Nephron progenitor cell (in vitro differentiated cells): Measurements from ENCODE around the gene C14orf119.

ENCODE experiments used
- DNase-seq: peaks from one replicate; pipeline ENCODE4 v3.0.0; 2021
- H3K27ac Mint-ChIP-seq: 2 replicates; pipeline ENCODE4 v1.8.0; 2021; ENCODE audit warnings: mild to moderate bottlenecking, moderate library complexity, mixed read lengths
- H3K27me3 Mint-ChIP-seq: 2 replicates; pipeline ENCODE4 v1.8.0; 2021; ENCODE audit warnings: mild to moderate bottlenecking, low read depth, mixed read lengths; ENCODE audit not compliant: poor library complexity
- H3K36me3 Mint-ChIP-seq: 2 replicates; pipeline ENCODE4 v1.8.0; 2021; ENCODE audit warnings: low read depth, mixed read lengths
- H3K4me1 Mint-ChIP-seq: 2 replicates; pipeline ENCODE4 v1.8.0; 2021; ENCODE audit warnings: mixed read lengths
- H3K4me3 Mint-ChIP-seq: 2 replicates; pipeline ENCODE4 v1.8.0; 2021; ENCODE audit warnings: mild to moderate bottlenecking, moderate library complexity, mixed read lengths
- H3K9me3 Mint-ChIP-seq: 2 replicates; pipeline ENCODE4 v1.8.0; 2021; ENCODE audit warnings: mild to moderate bottlenecking, moderate library complexity, mixed read lengths
- TF ChIP-seq, protein P1 (sequence below): fragments of 200-600 bp; sonication (generic); IDR thresholded peaks from 2 replicates; pipeline ENCODE4 v1.5.0; 2021; ENCODE audit warnings: antibody characterized with exemption

C14orf119 gene

DNA sequence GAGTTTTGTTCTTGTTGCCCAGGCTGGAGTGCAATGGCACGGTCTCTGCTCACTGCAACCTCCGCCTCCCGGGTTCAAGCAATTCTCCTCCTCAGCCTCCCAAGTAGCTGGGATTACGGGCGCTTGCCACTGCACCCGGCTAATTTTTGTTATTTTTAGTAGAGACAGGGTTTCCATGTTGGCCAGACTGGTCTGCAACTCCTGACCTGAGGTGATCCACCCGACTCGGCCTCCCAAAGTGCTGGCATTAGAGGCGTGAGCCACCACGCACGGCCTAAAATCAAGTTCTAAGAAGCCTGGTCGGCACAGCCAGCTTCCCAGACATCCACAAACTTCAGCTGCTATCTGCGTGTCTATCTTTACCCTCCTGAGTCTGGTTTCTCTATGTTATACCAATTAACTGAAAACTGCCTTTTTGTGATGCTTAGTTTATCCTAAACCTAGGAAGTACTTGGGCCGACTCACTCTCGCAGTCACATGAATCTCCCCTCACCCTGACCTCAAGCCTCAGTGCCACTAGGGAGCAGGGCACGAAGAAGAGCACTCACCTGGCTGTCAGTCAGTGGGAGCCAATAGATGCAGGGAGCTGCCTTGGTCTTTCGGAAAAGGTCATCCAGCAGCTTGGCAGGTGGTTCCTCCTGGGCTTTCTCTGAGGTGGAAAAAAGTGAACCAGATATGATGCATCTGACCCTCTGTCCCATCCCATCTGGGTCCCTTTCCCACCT is 34.6 kb upstream of the C14orf119 start:
- TF ChIP-seq, protein P1, sequence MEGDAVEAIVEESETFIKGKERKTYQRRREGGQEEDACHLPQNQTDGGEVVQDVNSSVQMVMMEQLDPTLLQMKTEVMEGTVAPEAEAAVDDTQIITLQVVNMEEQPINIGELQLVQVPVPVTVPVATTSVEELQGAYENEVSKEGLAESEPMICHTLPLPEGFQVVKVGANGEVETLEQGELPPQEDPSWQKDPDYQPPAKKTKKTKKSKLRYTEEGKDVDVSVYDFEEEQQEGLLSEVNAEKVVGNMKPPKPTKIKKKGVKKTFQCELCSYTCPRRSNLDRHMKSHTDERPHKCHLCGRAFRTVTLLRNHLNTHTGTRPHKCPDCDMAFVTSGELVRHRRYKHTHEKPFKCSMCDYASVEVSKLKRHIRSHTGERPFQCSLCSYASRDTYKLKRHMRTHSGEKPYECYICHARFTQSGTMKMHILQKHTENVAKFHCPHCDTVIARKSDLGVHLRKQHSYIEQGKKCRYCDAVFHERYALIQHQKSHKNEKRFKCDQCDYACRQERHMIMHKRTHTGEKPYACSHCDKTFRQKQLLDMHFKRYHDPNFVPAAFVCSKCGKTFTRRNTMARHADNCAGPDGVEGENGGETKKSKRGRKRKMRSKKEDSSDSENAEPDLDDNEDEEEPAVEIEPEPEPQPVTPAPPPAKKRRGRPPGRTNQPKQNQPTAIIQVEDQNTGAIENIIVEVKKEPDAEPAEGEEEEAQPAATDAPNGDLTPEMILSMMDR, result no peak
- peaks cover 58% of the 10 kb centered on the region for H3K36me3 Mint-ChIP-seq
- H3K4me1 Mint-ChIP-seq, result peaks cover 55% of the 10 kb centered on the region
- no peaks in the 10 kb centered on the region for H3K27me3 Mint-ChIP-seq
- peak overlapping the region; percentile 52 for H3K4me3 Mint-ChIP-seq
- peak overlapping the region; percentile 97 for H3K27ac Mint-ChIP-seq
- no peaks in the 10 kb centered on the region for H3K9me3 Mint-ChIP-seq
- DNase-seq, result no peak

DNA sequence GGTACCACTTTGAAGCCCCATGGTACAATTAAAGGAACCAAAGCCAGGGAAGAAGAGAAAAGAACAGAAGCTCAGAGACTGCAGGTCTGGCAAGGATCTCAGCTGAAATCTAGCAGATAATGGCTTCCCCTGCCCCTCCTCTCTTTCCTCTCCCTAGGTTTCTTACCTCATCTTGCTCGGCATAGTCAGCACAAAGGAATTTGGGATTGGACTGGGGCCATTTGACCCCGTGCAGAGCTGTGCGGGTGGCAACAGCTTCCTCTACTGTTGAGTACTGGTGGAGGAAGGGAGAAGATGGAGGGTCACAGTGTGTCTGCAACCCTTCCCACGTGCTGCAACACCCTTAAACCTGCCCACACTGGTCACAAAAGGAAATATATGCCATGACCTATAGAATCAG is 33.3 kb upstream of the C14orf119 start:
- Mint-ChIP-seq H3K27ac (peak overlapping the region; percentile 98), H3K4me1 (peaks cover 59% of the 10 kb centered on the region), H3K27me3 (no peaks in the 10 kb centered on the region), H3K36me3 (peaks cover 71% of the 10 kb centered on the region), H3K9me3 (no peaks in the 10 kb centered on the region), H3K4me3 (no peak overlapping the region)
- TF ChIP-seq, protein P1, result no peak
- no peak for DNase-seq

DNA sequence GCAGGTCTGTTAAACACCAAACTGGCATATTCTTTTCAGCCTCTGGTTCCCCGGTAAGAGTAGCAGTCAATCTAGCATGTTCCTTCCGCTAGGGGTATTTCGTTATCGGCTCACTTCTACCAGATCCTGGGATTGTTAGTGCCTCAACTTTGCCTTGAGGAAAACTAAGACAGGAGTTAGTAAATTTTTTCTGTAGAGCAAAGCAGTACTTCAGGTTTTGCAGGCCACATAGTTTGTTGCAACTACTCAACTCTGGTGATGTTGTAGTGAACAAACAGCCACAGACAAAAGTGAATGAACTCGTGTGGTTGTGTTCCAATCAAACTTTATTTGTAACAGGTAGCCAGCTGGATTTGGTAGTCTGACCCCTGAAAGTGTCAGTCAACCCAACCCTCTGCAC is 31.7 kb upstream of the C14orf119 start:
- Mint-ChIP-seq H3K4me1 (peaks cover 60% of the 10 kb centered on the region), H3K9me3 (no peaks in the 10 kb centered on the region), H3K27me3 (no peaks in the 10 kb centered on the region), H3K36me3 (peaks cover 80% of the 10 kb centered on the region), H3K27ac (peak overlapping the region; percentile 81), H3K4me3 (no peak overlapping the region)
- no peak for DNase-seq
- TF ChIP-seq, protein P1, result no peak

DNA sequence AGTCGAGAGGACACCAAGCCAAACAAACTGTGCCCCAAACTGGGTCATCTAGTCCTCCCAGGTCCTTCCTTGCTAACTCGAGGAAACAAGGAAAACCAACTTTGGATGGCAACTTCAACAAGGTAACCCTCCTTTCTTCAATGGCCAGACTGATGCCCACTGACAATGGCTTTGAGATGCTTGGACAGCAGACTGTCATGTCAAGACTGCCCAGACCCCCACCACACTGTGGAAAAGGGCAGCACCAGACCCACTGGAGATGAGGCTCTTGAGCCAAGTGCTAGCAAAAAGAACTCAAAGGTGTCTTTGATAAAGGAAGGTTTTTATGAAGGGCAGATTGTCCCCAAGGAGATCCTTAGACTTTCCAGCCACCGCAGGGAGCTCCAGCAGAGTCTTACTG is 28.9 kb upstream of the C14orf119 start:
- Mint-ChIP-seq H3K4me1 (peaks cover 64% of the 10 kb centered on the region), H3K4me3 (peak overlapping the region; percentile 38), H3K27ac (peak overlapping the region; percentile 29), H3K36me3 (peaks cover 68% of the 10 kb centered on the region), H3K9me3 (no peaks in the 10 kb centered on the region), H3K27me3 (no peaks in the 10 kb centered on the region)
- TF ChIP-seq, protein P1, result no peak
- no peak for DNase-seq

DNA sequence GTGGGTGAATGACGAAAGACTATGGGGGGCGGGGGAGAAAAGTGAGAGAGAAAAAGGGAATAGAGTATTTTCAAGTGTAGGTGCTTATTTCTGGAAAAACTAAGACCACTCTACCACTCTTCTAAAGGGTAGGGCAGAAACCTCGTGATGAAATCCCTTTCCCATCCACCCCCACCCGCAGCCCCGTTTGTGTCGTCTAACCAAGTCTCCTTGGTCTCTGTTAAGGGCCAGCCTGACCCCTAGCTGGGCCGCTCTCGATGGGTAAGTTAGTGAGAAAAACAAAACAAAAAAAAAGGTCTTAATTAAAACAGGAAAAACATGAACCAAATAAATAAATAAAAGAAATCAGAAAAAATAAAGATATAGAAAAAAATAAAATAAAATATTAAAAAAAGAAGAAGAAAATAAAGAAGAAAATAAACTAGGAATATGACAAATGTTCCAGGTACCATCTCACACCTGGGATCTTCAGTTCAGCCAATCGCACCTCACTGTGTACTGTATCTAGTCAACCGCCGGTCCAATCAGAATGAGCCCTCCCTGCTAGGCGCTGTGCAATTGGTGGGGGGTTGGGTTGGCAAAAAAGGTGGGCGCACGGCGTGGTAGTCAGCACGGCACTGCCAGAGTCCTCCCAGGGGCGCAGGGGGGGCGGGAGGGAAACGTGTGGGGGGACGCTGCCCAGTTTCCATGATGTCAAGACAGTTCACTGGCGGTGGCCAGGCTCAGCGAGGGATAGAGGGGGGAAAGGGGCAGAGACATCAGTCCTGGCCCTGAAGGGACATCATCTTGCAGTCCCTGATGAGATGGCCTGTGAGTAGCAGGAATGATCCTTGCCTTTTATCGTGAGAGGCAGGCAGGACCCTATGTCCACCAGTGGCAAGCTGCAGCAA is 28.2 kb upstream of the C14orf119 start:
- TF ChIP-seq, protein P1, result no peak
- Mint-ChIP-seq H3K36me3 (peaks cover 62% of the 10 kb centered on the region), H3K27ac (peak overlapping the region; percentile 29), H3K9me3 (no peaks in the 10 kb centered on the region), H3K4me3 (peak overlapping the region; percentile 38), H3K4me1 (peaks cover 72% of the 10 kb centered on the region), H3K27me3 (no peaks in the 10 kb centered on the region)
- DNase-seq, result no peak
